ENCODE results near the gene ANXA4.

DNA sequence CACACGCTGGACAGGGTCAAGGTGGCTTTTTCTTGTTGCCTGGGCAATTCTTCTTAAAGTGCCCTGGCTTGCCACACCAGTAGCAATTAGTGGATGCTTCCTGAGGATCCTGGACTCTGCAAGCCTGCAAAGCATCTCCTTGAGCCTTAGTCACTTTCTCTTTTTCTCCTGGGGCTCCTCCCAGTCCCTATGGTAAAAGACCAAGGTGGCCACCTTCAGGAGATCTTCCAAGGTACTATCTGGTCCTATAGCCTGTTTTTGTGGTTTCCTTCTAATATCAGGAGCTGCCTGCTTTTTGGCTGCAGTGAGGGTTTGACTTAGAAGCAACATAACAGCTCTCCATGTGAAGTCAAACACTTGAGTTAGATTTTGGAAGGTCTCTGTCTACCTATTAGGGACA, 54.2 kb downstream of the ANXA4 start:
- no peak for TF ChIP-seq CTCF (conservative IDR thresholded peaks at IDR 0.05; ENCODE audit: low read depth in 2 of 2)
- TF ChIP-seq CREB1 (CRISPR knock-in tag; IDR thresholded peaks at IDR 0.05; ENCODE audit: low read depth): no peak
- TF ChIP-seq JUNB (IDR thresholded peaks at IDR 0.05; ENCODE audit: unreplicated experiment): no peak
- TF ChIP-seq REST (IDR thresholded peaks at IDR 0.05; ENCODE audit: unreplicated experiment): no peak
- no peak for TF ChIP-seq POLR2AphosphoS5 (IDR thresholded peaks at IDR 0.05; ENCODE audit: low read depth)
- TF ChIP-seq EZH2 (IDR thresholded peaks at IDR 0.05; ENCODE audit: low read depth, unreplicated experiment): no peak
- TF ChIP-seq EZH2phosphoT487 (IDR thresholded peaks at IDR 0.05; ENCODE audit: unreplicated experiment): no peak
- no peak for TF ChIP-seq ZNF114 (CRISPR knock-in tag; IDR thresholded peaks at IDR 0.05)
- no peak for TF ChIP-seq NANOG (IDR thresholded peaks at IDR 0.05; ENCODE audit: borderline replicate concordance)
- no peak for TF ChIP-seq STAT1 (IDR thresholded peaks at IDR 0.05; ENCODE audit: unreplicated experiment)
- TF ChIP-seq ZNF331 (CRISPR knock-in tag; IDR thresholded peaks at IDR 0.05; ENCODE audit: low read depth): no peak
- no peak for TF ChIP-seq ETS1 (IDR thresholded peaks at IDR 0.05)
